ENCODE measurements around the gene PTAFR. TPM values are rescaled to one million over a fixed set of nuclear protein-coding genes. Genes with fewer than 3 reads are reported as not detected.

Gene PTAFR
- total RNA-seq, 4 donors from 2014 or later = under 0.01 to 7.1 (median 1.9) TPM

GRCh38 chr1:28159680-28160079 is 16.8 kb downstream of the PTAFR start:
- DNase-seq = no peak
- no peaks in the 10 kb centered on the region for H3K9me3 ChIP-seq
- no peak for TF ChIP-seq POLR2A (IDR thresholded peaks at IDR 0.05)
- no peak for TF ChIP-seq CTCF (IDR thresholded peaks at IDR 0.05)
- no peaks in the 10 kb centered on the region for H3K36me3 ChIP-seq
- no peak overlapping the region for H3K4me3 ChIP-seq
- no peaks in the 10 kb centered on the region for H3K27me3 ChIP-seq
- intact Hi-C loops (cut with DNase I; ENCODE audit: low total_unique reads) = no loop called here
- peak overlapping the region in 1 of 2 donors; percentile 42 for H3K27ac ChIP-seq
- H3K4me1 ChIP-seq = peaks cover 0 to 9% of the 10 kb centered on the region in 2 donors

- no peaks in the 10 kb centered on the region for H3K36me3 ChIP-seq
- no peaks in the 10 kb centered on the region for H3K27me3 ChIP-seq
- no peak overlapping the region for H3K4me3 ChIP-seq
- H3K9me3 ChIP-seq = no peaks in the 10 kb centered on the region
- intact Hi-C loops (cut with DNase I; ENCODE audit: low total_unique reads) = no loop called here
- H3K27ac ChIP-seq = no peak overlapping the region
- peaks cover 0 to 8% of the 10 kb centered on the region in 2 donors for H3K4me1 ChIP-seq
- DNase-seq = no peak
- TF ChIP-seq POLR2A (IDR thresholded peaks at IDR 0.05) (no peak), CTCF (IDR thresholded peaks at IDR 0.05) (no peak)
These were observed 17.2 kb downstream of the PTAFR start for GRCh38 chr1:28159243-28159642.

- no peaks in the 10 kb centered on the region for H3K4me1 ChIP-seq
- no peak overlapping the region for H3K27ac ChIP-seq
- intact Hi-C loops (cut with DNase I; ENCODE audit: low total_unique reads) = no loop called here
- no peaks in the 10 kb centered on the region for H3K27me3 ChIP-seq
- TF ChIP-seq POLR2A (IDR thresholded peaks at IDR 0.05) (no peak), CTCF (IDR thresholded peaks at IDR 0.05) (no peak)
- no peak overlapping the region for H3K4me3 ChIP-seq
- no peaks in the 10 kb centered on the region for H3K36me3 ChIP-seq
- no peak for DNase-seq
- H3K9me3 ChIP-seq = no peaks in the 10 kb centered on the region
These were observed 18.6 kb downstream of the PTAFR start for GRCh38 chr1:28157894-28158293.

GRCh38 chr1:28156821-28157220 is 19.7 kb downstream of the PTAFR start:
- Histone ChIP-seq H3K4me1 (no peaks in the 10 kb centered on the region), H3K27me3 (no peaks in the 10 kb centered on the region), H3K27ac (no peak overlapping the region), H3K9me3 (no peaks in the 10 kb centered on the region), H3K36me3 (no peaks in the 10 kb centered on the region), H3K4me3 (no peak overlapping the region)
- no peak for DNase-seq
- intact Hi-C loops (cut with DNase I; ENCODE audit: low total_unique reads) = no loop called here
- TF ChIP-seq POLR2A (IDR thresholded peaks at IDR 0.05) (no peak), CTCF (IDR thresholded peaks at IDR 0.05) (no peak)

GRCh38 chr1:28155628-28156027 is 20.9 kb downstream of the PTAFR start:
- intact Hi-C loops (cut with DNase I; ENCODE audit: low total_unique reads) = no loop called here
- TF ChIP-seq CTCF (IDR thresholded peaks at IDR 0.05) = no peak
- TF ChIP-seq POLR2A (IDR thresholded peaks at IDR 0.05) = no peak
- no peak for DNase-seq
- H3K36me3 ChIP-seq = no peaks in the 10 kb centered on the region
- H3K4me3 ChIP-seq = no peak overlapping the region
- no peaks in the 10 kb centered on the region for H3K4me1 ChIP-seq
- H3K9me3 ChIP-seq = no peaks in the 10 kb centered on the region
- H3K27me3 ChIP-seq = no peaks in the 10 kb centered on the region
- no peak overlapping the region for H3K27ac ChIP-seq

Measured in uterus (tissue), 4 donors.